Cardiac muscle cell (in vitro differentiated cells and primary cell): ENCODE results near the gene EPHX1. TPM values are rescaled to one million over a fixed set of nuclear protein-coding genes. Genes with fewer than 3 reads are reported as not detected.

Experiments
- DNase-seq, 2 donors: peaks; one replicate each; pipeline versions ENCODE4 v3.0.0 to v3.0.0-alpha.2; 2010 to 2017; ENCODE audit warnings: low read depth in 1 of 2, low spot score in 1 of 2
- H3K27ac ChIP-seq: fragments of 200-600 bp; sonication (generic); 2 replicates; pipeline ENCODE4 v1.5.1; 2016
- H3K27me3 ChIP-seq: fragments of 200-600 bp; sonication (generic); 2 replicates; pipeline ENCODE4 v1.6.0; 2016; ENCODE audit warnings: control low read depth
- H3K36me3 ChIP-seq: fragments of 200-600 bp; sonication (generic); 2 replicates; pipeline ENCODE4 v1.5.1; 2016; ENCODE audit warnings: control low read depth
- H3K4me1 ChIP-seq: fragments of 200-600 bp; sonication (generic); 2 replicates; pipeline ENCODE4 v1.8.1; 2017; ENCODE audit warnings: low read depth, mild to moderate bottlenecking, mixed run types
- H3K4me3 ChIP-seq: fragments of 200-600 bp; sonication (generic); 2 replicates; pipeline ENCODE4 v1.5.1; 2016; ENCODE audit warnings: mild to moderate bottlenecking
- H3K9me3 ChIP-seq: fragments of 200-600 bp; sonication (generic); 2 replicates; pipeline ENCODE4 v1.5.1; 2017; ENCODE audit warnings: low read depth, mild to moderate bottlenecking, control low read depth
- polyA plus RNA-seq: library from polyadenylated mRNA; unstranded; fragments of >200 nt; fragmentation: Nextera tagmentation; extraction: Ambion mirVana; gene quantifications from 2 replicates; pipeline ENCODE4 v1.2.1, GENCODE V29; 2016
- total RNA-seq: library from RNA; depleted of rRNA; stranded (reverse); fragments of >200 nt; gene quantifications from 2 replicates; pipeline ENCODE4 v1.2.3, GENCODE V29; 2016
- TF ChIP-seq, protein P1 (sequence below): IDR thresholded peaks from 2 replicates; pipeline ENCODE4 v1.5.1; 2012; ENCODE audit warnings: low read depth, mild to moderate bottlenecking, low read length

Gene EPHX1
- total and polyA plus RNA-seq, 2 experiments from 2014 or later: 15.8 to 33.8 TPM

DNA sequence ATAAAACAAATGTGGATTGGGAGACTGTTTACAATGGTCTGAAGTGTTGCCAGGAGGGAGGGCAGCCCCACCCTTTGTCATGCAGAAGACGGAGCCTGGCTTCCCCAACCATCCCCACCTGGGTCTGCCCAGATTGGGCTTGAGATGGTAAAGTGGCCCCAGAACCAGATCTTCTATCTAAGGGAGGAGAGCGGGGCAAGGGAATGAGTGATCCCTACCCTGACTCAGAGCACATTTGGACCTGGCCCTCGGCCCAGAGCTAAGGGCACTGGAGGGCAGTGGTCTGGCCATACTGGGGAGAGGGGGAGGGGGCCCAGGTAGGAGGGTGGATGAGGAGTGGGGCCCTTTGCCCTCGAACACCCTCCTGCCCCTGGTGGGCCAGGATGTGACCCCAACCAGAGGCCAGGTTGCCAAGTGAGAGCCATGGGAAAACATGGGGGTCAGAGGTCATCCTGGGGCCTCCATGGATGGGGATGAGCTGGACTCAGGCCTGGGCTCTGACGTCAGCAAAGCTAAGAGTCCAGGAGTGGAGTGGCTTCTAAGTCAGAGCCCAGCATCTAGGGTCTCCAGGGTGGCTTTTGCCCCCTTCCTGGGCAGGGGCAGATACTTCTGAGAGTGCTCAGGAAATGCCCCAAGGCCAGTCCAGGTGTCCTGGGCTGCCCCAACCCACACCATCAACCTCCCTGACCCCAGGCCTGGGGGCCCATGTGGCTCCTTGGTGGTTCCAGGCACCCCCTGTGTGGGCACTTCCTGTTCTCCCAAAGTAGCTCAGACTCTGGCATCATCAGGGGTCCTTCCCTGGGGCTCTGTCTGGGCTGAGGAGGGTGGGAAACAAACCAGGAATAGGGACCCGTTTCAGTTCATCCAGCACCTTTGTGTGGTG lies 80.7 kb downstream of the EPHX1 start:
- Histone ChIP-seq H3K36me3 (no peaks in the 10 kb centered on the region), H3K4me1 (no peaks in the 10 kb centered on the region), H3K9me3 (no peaks in the 10 kb centered on the region), H3K27me3 (no peaks in the 10 kb centered on the region), H3K4me3 (no peak overlapping the region), H3K27ac (no peak overlapping the region)
- DNase-seq: no peak
- TF ChIP-seq, protein P1, sequence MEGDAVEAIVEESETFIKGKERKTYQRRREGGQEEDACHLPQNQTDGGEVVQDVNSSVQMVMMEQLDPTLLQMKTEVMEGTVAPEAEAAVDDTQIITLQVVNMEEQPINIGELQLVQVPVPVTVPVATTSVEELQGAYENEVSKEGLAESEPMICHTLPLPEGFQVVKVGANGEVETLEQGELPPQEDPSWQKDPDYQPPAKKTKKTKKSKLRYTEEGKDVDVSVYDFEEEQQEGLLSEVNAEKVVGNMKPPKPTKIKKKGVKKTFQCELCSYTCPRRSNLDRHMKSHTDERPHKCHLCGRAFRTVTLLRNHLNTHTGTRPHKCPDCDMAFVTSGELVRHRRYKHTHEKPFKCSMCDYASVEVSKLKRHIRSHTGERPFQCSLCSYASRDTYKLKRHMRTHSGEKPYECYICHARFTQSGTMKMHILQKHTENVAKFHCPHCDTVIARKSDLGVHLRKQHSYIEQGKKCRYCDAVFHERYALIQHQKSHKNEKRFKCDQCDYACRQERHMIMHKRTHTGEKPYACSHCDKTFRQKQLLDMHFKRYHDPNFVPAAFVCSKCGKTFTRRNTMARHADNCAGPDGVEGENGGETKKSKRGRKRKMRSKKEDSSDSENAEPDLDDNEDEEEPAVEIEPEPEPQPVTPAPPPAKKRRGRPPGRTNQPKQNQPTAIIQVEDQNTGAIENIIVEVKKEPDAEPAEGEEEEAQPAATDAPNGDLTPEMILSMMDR: no peak

DNA sequence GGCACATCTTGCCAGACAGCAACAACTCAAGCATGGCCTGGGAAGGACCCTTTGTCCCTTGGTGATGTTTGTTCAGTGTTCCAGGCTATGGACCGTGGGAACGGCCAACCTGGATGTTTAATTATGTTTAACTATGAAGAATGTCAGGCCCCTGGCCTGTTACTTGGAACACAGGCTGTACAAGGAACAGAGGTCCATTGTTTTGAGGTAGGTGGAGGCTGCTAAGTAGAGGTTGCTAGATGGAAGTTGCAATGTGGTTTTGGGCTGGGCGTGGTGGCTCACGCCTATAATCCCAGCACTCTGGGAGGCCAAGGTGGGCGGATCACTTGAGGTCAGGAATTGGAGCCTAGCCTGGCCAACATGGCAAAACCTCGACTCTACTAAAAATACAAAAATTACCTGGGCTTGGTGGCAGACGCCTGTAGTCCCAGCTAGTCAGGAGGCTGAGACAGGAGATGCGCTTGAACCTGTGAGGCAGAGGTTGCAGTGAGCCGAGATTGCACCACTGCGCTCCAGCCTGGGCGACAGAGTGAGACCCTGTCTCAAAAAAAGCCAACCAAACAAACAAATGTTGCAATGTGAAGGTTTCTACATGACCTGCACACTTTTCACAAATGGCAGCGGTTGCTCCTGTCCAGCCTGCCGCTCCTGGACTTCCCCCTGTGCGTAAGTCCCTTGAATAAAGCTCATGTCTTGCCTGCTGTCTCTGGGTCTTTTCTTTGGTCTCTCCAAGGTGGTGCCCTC lies 81.5 kb downstream of the EPHX1 start:
- Histone ChIP-seq H3K4me1 (no peaks in the 10 kb centered on the region), H3K27me3 (no peaks in the 10 kb centered on the region), H3K4me3 (no peak overlapping the region), H3K27ac (no peak overlapping the region), H3K36me3 (no peaks in the 10 kb centered on the region), H3K9me3 (no peaks in the 10 kb centered on the region)
- DNase-seq: no peak
- TF ChIP-seq, protein P1: no peak

DNA sequence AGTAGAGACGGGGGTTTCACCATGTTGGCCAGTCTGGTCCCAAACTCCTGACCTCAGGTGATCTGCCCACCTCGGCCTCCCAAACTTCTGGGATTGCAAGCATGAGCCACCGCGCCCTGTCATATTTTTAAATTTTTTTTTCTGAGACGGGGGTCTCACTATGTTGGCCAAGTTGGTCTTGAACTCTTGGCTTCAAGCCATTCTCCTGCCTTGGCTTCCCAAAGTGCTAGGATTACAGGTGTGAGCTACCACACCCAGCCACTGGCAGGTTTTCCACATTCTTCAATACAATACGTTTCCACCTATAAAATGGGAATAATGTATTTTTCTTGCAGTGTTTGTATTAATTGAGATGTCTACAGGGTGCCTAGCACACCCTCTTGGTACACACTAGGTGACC lies 82.4 kb downstream of the EPHX1 start:
- Histone ChIP-seq H3K27ac (no peak overlapping the region), H3K36me3 (no peaks in the 10 kb centered on the region), H3K9me3 (no peaks in the 10 kb centered on the region), H3K4me3 (no peak overlapping the region), H3K27me3 (no peaks in the 10 kb centered on the region), H3K4me1 (no peaks in the 10 kb centered on the region)
- no peak for DNase-seq
- TF ChIP-seq, protein P1: no peak

Other genes with a start within 250 kb of the EPHX1 start
- 50.8 and 124 TPM in 2 replicates for gene ENAH, start 157.0 kb upstream of the EPHX1 start, total RNA-seq
- 46.4 and 66.6 TPM in 2 replicates for gene ENAH, start 157.0 kb upstream of the EPHX1 start, polyA plus RNA-seq
- gene SRP9, start 32.3 kb upstream of the EPHX1 start, total RNA-seq: 167 and 241 TPM in 2 replicates
- 435 and 466 TPM in 2 replicates for gene SRP9, start 32.3 kb upstream of the EPHX1 start, polyA plus RNA-seq
- gene TMEM63A, start 72.3 kb downstream of the EPHX1 start, total RNA-seq: 17.0 and 37.0 TPM in 2 replicates
- 19.3 and 34.2 TPM in 2 replicates for gene TMEM63A, start 72.3 kb downstream of the EPHX1 start, polyA plus RNA-seq
- gene LEFTY1, start 79.0 kb downstream of the EPHX1 start, total RNA-seq: 0.83 TPM in 1 of 2 replicates, not detected in the other
- 0.25 TPM in 1 of 2 replicates, not detected in the other for gene LEFTY1, start 79.0 kb downstream of the EPHX1 start, polyA plus RNA-seq
- 45.1 and 62.9 TPM in 2 replicates for gene PYCR2, start 114.1 kb downstream of the EPHX1 start, total RNA-seq
- 66.3 and 75.9 TPM in 2 replicates for gene PYCR2, start 114.1 kb downstream of the EPHX1 start, polyA plus RNA-seq
- 4.0 and 14.0 TPM in 2 replicates for gene LEFTY2, start 131.1 kb downstream of the EPHX1 start, total RNA-seq
- 2.7 and 9.0 TPM in 2 replicates for gene LEFTY2, start 131.1 kb downstream of the EPHX1 start, polyA plus RNA-seq
- 16.1 and 21.1 TPM in 2 replicates for gene SDE2, start 189.2 kb downstream of the EPHX1 start, total RNA-seq
- 17.6 and 28.3 TPM in 2 replicates for gene SDE2, start 189.2 kb downstream of the EPHX1 start, polyA plus RNA-seq